ENCODE measurements around the gene POU2F1. TPM values are rescaled to one million over a fixed set of nuclear protein-coding genes. Genes with fewer than 3 reads are reported as not detected.

Gene POU2F1
- total RNA-seq, 1 experiment from 2014 or later: 11.6 TPM

GRCh38 chr1:167262836-167263235 lies 42.1 kb downstream of the POU2F1 start:
- no peaks in the 10 kb centered on the region for H3K4me1 Mint-ChIP-seq (ENCODE audit: insufficient read depth, unreplicated experiment)
- no TSS peak for BruUV-seq (replicated peaks)
- no peaks in the 10 kb centered on the region for H3K27me3 Mint-ChIP-seq (ENCODE audit: insufficient read depth, unreplicated experiment)
- no peaks in the 10 kb centered on the region for H3K36me3 Mint-ChIP-seq (ENCODE audit: insufficient read depth, unreplicated experiment)
- intact Hi-C loops (cut with micrococcal nuclease): no loop called here
- H3K9me3 Mint-ChIP-seq (ENCODE audit: unreplicated experiment): no peaks in the 10 kb centered on the region
- H3K27ac Mint-ChIP-seq (ENCODE audit: low read depth, unreplicated experiment): no peak overlapping the region
- ChIA-PET POLR2A (interaction anchor here (0.9 to 3.2 kb wide), 5 partner anchors 9 to 104 kb away, joined by 3 to 26 read pairs (median 4); partner anchors contain the start of gene POU2F1), CTCF (interaction anchor here (0.7 to 12.4 kb wide), 15 partner anchors 8 to 278 kb away, joined by 3 to 232 read pairs (median 5); no protein-coding TSS in a partner anchor)
- TF ChIP-seq CTCF (IDR thresholded peaks at IDR 0.05; ENCODE audit: unreplicated experiment): no peak
- DNase-seq (ENCODE audit: unreplicated experiment): no peak
- no peak overlapping the region for H3K4me3 Mint-ChIP-seq (ENCODE audit: unreplicated experiment)

GRCh38 chr1:167263344-167263743 lies 42.7 kb downstream of the POU2F1 start:
- CTCF ChIA-PET: interaction anchor here (0.6 to 12.4 kb wide), 20 partner anchors 8 to 533 kb away, joined by 3 to 232 read pairs (median 5); partner anchors contain the start of gene POU2F1
- TF ChIP-seq CTCF (IDR thresholded peaks at IDR 0.05; ENCODE audit: unreplicated experiment): no peak
- Mint-ChIP-seq H3K27me3 (ENCODE audit: insufficient read depth, unreplicated experiment) (no peaks in the 10 kb centered on the region), H3K36me3 (ENCODE audit: insufficient read depth, unreplicated experiment) (no peaks in the 10 kb centered on the region), H3K4me1 (ENCODE audit: insufficient read depth, unreplicated experiment) (peaks cover 2% of the 10 kb centered on the region), H3K9me3 (ENCODE audit: unreplicated experiment) (no peaks in the 10 kb centered on the region), H3K27ac (ENCODE audit: low read depth, unreplicated experiment) (no peak overlapping the region), H3K4me3 (ENCODE audit: unreplicated experiment) (no peak overlapping the region)
- no peak for DNase-seq (ENCODE audit: unreplicated experiment)
- intact Hi-C loops (cut with micrococcal nuclease): no loop called here
- BruUV-seq (replicated peaks): no TSS peak
- POLR2A ChIA-PET: interaction anchor here (0.9 to 3.2 kb wide), 5 partner anchors 9 to 104 kb away, joined by 3 to 26 read pairs (median 4); partner anchors contain the start of gene POU2F1

GRCh38 chr1:167263819-167264464 lies 43.3 kb downstream of the POU2F1 start:
- BruUV-seq (replicated peaks): no TSS peak
- H3K27me3 Mint-ChIP-seq (ENCODE audit: insufficient read depth, unreplicated experiment): no peaks in the 10 kb centered on the region
- H3K4me1 Mint-ChIP-seq (ENCODE audit: insufficient read depth, unreplicated experiment): peaks cover 4% of the 10 kb centered on the region
- H3K4me3 Mint-ChIP-seq (ENCODE audit: unreplicated experiment): no peak overlapping the region
- DNase-seq (ENCODE audit: unreplicated experiment): no peak
- no peaks in the 10 kb centered on the region for H3K36me3 Mint-ChIP-seq (ENCODE audit: insufficient read depth, unreplicated experiment)
- H3K27ac Mint-ChIP-seq (ENCODE audit: low read depth, unreplicated experiment): no peak overlapping the region
- no peak for TF ChIP-seq CTCF (IDR thresholded peaks at IDR 0.05; ENCODE audit: unreplicated experiment)
- ChIA-PET POLR2A (interaction anchor here (1.1 to 3.2 kb wide), 2 partner anchors 19 to 43 kb away, joined by 3 to 26 read pairs; partner anchors contain the start of gene POU2F1), CTCF (interaction anchor here (0.6 to 12.4 kb wide), 17 partner anchors 9 to 534 kb away, joined by 3 to 232 read pairs (median 6); partner anchors contain the start of gene POU2F1)
- intact Hi-C loops (cut with micrococcal nuclease): no loop called here
- H3K9me3 Mint-ChIP-seq (ENCODE audit: unreplicated experiment): no peaks in the 10 kb centered on the region

GRCh38 chr1:167266965-167267364 lies 46.3 kb downstream of the POU2F1 start:
- Mint-ChIP-seq H3K4me3 (ENCODE audit: unreplicated experiment) (no peak overlapping the region), H3K27ac (ENCODE audit: low read depth, unreplicated experiment) (peak overlapping the region; percentile 21), H3K36me3 (ENCODE audit: insufficient read depth, unreplicated experiment) (no peaks in the 10 kb centered on the region), H3K9me3 (ENCODE audit: unreplicated experiment) (no peaks in the 10 kb centered on the region), H3K4me1 (ENCODE audit: insufficient read depth, unreplicated experiment) (peaks cover 20% of the 10 kb centered on the region), H3K27me3 (ENCODE audit: insufficient read depth, unreplicated experiment) (no peaks in the 10 kb centered on the region)
- intact Hi-C loops (cut with micrococcal nuclease): no loop called here
- TF ChIP-seq CTCF (IDR thresholded peaks at IDR 0.05; ENCODE audit: unreplicated experiment): no peak
- no peak for DNase-seq (ENCODE audit: unreplicated experiment)
- ChIA-PET CTCF (interaction anchor here (0.6 to 12.4 kb wide), 64 partner anchors 8 to 421 kb away, joined by 3 to 232 read pairs (median 6); partner anchors contain the start of gene POU2F1), POLR2A (interaction anchor here (0.6 to 3.4 kb wide), 9 partner anchors 14 to 267 kb away, joined by 3 to 29 read pairs (median 6); partner anchors contain the start of gene POU2F1)
- no TSS peak for BruUV-seq (replicated peaks)
